HTERT RPE-1 (cell line): Measurements from ENCODE around the gene PRUNE2.
"Not testable (repeated sequence)": the region's sequence is repeated elsewhere in the genome, so short reads cannot be mapped to it uniquely, and the experiment has no call there.

Experiments
- in situ Hi-C: fragments of 300-500 bp; cut with MboI; formaldehyde crosslinking; loops from 4 replicates; pipeline ENCODE4 v1.14.3; 2020; ENCODE audit warnings: low sequenced_read_pairs

PRUNE2 gene

DNA sequence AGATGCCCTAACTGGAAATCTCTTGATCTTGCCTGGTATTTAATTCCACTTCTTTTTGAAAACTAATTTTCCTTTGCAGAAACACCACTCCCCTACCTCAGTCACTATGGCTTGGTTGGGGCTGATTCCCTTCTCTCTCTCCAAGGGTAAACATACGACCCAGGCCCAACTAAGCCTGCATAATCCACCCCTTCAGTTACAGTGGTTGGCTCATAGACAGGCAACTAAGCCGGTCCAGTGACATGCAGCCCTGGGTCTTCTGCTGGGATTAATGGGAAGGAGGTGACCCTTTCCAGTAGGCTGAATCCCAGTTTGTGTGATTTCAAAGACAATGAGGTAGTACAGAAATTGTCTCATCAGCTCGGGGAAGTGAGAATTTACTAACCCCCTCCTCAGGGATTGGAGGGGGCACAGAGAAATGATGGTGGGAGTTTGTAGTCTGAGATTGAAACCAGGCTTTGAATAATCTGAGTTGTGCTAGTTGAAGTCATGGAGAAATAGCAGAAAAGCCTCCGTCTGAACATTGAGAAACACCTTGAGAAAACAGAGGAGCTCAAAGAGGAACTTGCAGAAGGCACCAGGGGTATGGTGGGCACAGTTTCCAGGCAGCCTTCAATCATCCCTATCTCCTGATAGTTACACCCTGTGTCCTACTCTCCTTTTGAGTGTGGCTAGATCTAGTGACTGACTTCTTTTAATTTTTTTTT lies 298.0 kb downstream of the PRUNE2 start:
- in situ Hi-C loops, result no loop called here

DNA sequence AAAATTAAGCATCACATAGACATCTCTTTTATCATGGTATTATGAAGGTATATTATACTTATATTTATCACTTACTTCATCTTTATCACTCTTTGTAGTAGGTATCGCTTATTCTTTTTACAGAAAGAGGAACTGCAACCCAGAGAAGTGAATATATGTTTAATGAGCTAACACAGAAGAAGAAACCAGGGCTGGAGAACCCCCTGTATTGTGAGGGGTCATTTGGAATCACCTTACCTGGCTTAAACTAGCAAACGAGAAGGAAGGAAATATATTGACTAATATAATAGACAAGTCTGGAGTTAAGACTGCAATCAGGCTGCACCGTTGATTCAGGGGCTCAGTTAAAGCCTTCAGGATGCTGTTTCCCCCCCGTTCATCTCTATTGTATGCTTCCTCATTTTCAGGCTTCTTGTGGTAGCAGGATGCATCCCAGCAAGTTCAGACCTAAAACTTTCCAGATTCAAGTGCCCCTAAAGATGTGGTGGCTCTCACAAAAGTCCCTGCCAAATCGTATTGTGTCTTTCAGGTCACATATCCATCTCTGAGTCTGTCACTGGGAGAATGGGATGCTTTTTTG lies 300.5 kb downstream of the PRUNE2 start:
- in situ Hi-C loops, result no loop called here

DNA sequence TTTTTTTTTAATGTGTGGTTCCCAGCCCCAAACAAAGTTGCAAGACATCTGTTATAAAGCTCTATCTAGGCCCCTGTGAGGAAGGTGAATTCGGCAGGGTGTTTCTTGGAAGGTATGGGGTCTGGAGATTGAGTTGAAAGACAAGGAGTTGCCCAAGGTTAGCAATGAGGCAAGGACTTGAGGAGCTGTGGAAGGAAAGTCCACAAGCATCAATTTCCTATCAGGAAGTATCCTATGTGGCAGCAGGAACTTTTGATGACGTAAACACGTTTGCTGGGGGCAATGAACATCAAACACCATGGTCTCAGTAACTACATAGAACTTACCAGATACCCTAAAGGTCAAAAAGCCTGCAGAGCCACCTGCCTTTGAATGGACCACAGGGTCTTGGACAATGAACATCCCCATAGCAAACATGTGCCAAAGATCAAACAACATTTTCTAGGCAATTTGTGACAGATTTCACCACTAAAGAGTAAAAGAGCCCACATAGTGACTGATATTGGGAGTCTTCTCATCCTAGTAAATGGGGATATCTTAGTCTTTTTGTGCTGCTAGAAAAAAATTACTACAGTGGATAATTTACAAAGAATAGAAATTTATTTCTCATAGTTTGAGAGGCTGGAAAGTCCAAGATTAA lies 301.9 kb downstream of the PRUNE2 start:
- in situ Hi-C loops, result no loop called here

DNA sequence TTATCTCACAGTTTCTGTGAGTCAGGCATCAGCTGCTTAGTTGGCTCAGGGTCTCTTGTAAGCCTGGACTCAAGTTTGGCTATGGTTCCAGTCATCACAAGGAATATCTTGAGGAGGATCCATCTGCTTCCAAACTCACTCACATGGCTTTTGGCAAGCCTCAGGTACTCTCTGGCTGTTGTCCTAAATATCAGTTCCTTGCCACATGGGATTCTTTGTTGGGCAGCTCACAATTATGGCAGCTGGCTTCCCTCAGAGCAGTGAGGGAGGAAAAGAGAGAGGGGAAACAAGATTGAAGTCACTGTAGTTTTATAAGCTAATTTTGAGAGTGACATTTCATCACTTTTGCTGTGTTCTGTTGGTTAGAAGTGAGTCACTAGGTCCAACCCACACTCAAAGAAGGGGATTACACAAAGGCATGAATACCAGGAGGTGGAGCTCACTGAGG lies 302.4 kb downstream of the PRUNE2 start:
- in situ Hi-C loops, result no loop called here

DNA sequence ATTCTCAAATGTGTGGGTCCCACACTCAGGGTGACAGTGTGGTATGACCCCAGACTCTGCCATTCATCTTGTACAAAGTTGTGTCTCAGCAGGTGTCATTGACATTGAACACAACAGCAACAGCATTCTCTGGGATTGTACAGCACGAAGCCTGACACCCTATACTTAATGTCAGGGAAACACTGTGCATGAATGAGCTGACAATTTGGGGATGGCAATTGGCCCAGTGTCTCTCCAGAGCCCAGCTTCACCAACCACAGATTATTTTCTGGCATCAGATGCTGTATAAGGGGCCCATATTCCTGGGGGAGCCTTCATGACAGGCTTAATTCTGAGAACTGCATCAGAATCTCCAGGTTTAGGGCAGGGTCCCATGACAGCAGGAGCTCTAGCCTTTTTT lies 303.7 kb downstream of the PRUNE2 start:
- in situ Hi-C loops, result no loop called here

DNA sequence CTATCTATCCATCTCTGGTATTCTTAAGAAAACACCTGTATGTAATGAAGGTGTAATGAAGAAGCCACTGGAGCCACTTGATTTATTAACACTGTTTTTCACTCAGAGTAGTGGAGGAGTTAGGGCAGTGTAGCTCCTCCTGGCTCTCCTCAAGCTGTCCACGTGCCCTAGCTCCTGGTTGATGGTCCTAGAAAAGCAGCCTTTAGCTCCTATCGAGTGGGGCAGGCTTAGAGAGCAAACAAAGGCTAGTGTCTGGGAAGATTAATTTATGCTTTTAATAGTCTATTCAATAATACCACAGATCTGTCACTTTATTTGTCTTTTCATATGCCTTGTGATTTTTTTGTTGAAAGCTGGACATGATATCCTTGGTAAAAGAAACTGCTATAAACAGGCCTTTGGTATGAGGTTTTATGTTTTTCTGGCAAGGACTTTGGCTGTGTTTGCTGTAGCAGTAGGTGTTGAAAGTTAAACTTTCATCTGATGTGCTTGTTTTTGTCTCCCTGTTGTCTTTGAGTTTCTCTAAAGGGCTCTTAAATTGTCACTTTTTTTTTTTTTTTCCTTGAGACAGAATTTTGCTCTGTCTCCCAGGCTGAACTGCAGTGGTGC lies 305.8 kb downstream of the PRUNE2 start:
- in situ Hi-C loops, result no loop called here

DNA sequence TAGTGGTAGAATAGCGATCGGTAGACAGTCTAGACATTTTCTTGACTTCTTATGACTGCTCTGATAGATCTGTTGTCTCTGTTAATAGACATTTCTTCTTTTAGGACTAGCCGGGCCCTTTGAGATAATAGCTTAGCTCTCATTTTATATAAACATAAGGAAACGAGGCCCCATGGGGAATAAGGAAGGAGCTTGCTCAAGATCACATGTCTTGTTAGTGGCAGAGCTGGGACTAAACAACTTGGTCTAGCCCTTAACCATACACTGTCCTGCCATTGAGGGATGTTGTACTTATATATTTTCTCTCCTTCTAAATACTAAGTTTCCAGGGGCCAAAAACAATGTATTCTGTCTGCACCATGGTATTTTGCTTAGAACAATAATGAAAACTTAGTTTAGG lies 306.9 kb downstream of the PRUNE2 start:
- in situ Hi-C loops, result no loop called here

DNA sequence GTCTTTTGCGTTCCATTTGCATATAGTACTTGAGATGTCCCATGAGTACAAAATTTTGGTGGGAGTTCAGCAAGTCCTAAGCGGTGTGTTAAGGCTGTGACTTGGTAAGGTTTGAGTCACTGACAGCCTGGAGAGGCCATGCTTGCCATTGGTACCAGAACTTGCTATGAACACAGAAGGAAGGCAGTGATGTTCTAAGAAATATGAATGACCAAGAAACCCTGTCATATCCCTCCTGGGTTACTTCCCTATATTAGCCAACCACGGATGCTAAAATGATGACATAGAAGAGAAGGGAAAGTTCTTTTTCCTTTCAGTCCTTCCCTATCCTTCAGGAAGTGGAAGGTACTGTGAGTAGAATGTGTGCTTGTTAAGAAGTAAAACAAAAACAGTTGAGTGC lies 310.3 kb downstream of the PRUNE2 start:
- in situ Hi-C loops, result no loop called here

DNA sequence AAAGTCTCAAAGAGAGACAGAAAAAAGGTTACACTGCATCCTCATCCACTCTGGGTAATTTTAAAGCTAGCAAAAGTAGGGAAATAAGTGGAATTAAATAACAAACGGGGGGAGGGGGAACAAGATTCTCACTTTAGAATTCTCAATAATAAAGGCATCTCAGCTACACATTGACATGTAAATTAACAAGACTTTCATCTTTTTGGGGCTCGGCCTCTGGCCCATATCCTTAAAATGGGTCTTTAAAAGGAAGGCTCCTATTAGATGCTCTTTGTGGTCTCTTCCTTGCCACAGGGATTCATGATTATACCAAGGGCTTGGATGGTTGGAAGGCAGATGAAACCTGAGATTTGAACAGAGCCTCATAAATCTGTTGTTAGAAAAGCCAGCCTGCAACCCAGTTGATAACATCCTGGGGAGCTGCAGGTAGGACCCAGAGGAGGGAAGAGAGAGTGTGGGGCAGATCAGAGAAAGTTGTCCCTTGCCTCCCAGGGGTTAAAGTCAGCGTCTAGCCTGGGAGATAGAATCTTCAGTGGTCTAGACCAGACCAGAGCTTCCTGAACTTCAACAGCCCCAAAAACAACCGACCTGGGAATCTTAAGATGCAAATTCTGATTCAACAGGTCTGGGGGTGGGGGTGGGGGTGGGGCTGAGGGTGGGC lies 311.0 kb downstream of the PRUNE2 start:
- in situ Hi-C loops, result no loop called here

DNA sequence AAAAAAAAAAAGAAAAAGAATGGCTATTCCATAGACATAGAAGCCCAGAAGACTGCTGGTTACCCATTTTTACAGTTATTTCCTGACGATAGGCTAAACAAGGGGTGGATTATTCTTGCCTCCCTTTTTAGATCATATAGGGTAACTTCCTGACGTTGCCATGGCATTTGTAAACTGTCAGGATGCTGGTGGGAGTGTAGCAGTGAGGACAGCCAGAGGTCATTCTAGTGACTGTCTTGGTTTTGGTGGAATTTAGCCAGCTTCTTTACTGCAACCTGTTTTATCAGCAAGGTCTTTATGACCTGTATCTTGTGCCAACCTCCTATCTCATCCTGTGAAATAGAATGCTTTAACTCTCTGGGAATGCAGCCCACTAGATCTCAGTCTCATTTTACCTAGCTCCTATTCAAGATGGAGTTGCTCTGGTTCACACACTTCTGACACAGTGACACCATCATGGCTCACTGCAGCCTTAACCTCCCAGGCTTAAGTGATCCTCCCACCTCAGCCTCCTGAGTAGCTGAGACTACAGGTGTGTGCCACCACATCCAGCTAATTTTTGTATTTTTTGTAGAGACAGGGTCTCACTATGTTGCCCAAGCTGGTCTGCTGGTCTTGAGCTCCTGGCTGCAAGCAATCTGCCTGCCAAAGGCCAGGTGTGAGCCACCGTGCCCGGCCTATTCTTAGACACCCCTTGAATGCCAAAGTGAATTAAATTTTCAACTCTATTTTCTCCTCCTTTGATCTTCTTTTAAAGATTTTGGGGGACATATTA lies 311.8 kb downstream of the PRUNE2 start:
- in situ Hi-C loops, result not testable (repeated sequence)

DNA sequence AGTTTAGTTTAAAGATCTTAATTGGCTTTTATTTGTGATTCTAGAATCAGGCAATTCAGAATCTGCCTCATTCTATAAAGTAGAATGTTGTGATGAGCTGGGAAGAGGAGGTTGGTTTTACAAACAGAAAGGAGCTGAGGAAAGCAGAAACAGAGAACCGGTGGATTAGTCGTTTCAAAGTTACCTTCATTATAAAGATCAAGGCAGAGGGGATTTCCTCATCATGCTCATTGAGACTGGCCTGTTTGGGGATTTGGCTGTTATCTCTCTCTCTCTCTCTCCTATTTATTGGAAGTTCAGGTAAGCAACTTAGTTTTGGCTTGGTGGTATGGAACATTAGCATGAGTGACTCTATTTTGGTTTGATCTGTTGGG lies 313.0 kb downstream of the PRUNE2 start:
- in situ Hi-C loops, result no loop called here

DNA sequence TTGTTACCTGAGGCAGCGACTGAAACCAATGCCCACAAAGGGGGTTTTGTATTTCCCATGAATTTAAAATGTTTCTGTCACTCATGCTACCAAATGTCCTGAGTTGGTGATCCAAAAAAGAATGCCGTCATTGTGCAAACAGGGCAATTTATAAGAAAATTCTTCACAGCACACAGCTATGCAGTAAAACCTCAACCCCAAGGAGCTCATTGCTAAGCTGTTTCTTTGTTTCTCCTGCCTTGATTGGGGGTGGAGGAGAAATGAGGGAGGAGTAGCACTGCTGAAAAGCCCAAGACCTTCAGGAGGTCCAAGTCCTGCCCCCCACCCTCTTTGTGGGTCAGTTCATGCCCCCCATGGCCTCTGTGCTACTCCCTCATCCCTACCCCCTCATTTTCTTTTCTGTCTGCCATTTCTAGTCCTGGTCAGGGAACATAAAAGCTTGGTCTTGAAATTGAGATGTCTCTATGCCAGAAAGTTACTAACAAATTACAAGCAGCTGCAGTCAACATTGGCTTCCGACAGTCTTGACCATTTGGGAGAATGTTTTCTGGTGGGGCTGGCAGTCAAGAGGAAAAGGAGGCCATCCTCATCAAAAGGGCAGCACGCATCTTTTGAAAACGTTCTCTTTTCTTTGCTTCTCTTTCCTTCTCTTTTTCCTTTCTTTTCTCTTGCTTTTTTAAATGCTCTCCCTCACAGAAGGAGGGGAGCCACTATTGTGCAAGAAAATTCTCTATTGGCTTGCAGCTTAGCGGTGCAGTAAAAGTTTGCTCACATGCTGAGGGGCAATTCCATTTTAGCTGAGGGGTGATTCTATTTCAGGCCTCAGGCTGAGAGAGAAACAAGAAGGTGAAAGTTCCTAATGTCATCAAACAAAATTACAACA lies 313.6 kb downstream of the PRUNE2 start:
- in situ Hi-C loops, result no loop called here

DNA sequence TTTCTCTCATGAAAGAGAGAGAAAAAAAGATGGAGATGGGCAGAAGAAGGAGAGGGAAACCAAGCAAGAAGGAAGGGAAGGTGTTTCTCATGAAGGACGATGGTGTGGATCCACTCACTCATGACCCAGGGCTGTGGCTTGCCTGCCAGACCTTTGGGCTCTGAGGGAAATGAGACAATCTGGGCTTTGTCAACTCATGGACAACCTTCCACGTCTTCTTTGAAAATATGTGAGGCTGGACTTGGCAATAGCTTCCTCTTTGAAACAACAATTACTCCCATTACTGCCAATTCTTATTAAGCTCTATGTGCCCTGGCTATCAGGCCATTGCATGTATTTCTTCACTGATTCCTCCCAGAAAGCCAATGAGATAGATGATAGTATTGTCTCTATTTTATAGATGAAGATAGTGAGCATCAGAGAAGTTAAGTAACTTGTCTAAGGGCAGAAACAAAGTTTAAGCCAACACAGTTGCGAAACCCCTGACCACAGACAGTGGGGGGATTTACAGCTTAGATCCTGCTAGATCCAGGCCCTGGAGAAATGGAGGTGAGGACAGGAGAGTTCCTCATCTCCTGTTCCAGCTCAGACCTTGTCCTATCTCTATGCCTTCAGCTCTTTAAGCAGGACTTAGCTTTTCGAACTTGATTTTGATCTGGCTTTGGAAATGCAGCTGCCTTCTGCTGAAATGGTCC lies 314.5 kb downstream of the PRUNE2 start:
- in situ Hi-C loops, result no loop called here

DNA sequence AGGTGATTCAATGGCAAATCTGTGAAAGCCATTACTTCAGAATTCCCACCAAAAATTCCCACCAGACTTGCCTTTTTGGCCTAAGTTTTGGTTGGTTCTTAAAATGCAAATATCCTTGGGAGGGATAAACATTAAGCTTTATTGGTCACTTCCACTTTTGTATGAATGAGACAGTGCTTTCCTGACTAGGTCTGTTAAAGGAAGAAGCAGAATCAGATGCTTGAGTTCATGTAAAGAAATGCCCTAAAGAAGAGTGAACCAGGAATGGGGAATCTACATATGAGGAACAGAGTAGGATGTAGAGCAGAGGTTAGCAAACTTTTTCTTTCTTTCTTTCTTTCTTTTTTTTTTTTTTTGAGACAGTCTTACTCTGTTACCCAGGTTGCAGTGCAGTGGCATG lies 317.6 kb downstream of the PRUNE2 start:
- in situ Hi-C loops, result no loop called here

DNA sequence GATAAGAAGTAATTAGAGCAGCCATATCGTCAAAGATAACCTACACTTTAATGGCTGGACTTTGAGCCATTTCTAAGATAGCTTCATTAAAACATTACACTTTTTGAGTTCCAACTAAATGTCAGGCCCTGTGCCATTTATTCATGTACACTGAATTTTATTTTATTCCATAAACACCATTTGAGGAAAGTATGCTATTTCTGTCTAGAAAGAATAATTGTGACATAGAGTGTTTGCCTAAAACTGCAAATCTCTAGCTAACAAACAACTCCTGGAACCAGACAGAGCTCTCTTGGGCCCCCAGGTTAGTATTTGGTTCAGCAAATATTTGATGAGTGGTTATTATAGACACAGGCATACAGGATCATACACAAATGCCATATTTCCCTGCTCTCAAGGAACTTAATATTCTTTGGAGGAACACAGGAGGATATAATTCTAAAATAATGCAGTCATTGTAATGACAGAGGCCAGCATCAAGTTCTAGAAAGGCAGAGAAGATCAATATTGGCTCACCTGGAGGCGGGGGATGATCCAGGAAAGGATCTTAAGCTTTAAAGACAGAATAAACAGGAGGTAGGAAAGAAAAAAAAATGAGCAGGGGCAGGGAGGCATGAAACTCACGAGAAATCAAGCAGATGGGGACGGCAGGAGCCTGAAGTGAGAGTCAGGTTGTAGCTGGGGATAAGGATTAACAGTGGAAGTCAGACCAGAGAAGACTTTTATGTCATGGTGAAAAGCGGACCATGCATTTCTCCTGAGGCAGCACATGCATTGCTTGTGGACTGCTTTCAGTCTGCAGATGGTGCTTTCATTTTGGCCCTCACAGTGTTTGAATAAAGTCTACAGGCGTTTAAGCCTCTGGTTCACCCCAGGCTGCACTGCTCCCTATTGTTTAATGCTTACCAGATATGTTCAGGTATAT lies 319.3 kb downstream of the PRUNE2 start:
- in situ Hi-C loops, result no loop called here

DNA sequence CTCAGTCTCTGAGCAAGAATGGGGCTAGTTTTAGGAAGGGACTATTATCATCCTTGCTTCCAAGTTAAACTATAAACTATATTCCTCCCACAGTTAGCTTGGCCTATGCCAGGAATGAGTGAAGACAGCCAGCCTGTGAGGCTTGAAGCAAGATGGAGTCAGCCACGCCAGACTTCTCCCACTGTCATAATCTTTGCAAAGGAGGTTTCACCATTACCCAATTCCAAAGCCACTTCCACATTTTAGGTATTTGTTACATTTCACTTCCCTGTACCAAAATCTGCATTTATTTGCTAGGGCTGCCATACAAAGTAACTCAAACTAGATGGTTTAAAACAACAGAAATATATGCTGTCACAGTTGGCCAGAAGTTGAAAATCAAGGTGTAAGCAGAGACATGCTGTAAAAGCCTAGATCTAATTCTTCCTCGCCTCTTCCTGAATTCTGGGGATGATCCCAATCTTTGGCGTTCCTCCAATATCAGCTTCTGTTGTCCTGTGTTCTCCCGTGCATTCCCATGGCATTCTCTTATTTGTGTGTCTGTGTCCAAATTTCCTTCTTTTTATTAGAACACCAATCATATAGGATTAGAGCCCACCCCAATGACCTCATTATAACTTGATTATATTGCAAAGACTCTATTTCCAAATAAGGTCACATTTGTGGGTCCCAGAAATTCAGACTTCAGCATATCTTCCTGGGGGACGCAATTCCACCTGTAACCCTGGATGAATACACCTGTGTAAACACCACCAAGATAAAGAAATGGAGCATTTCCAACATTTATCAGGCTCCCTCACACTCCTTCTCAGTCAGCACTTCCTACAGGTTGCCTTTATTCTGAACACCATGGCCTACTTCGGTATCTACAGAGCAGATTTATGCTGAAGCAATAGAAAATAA lies 320.2 kb downstream of the PRUNE2 start:
- in situ Hi-C loops, result no loop called here

DNA sequence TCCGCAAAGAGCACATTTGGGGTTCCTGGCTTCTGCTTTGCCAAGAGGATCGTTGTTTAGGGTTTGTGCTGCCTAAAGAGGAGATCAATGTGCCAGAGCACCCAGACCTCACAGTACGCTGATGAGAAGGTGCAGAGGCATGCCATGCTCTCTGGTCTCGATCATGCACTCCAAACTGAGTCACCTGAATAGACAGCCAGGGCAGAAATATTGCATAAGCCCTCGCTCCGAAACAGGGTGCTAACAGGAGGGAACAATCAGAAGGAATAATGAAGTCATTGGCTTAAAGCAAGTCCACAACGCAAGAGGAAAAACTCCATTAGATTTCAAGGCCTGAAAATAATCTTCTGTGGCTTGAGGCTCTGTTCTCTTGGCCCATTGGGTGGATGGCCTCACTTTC lies 322.7 kb downstream of the PRUNE2 start:
- in situ Hi-C loops, result no loop called here
